Measurements from ENCODE around the gene CPSF4L.
A peak's percentile ranks its signal among the peaks of the same experiment; 100 is the strongest.
"Not testable (repeated sequence)": the region's sequence is repeated elsewhere in the genome, so short reads cannot be mapped to it uniquely, and the experiment has no call there.

CPSF4L gene

GRCh38 chr17:73267648-73268537 lies 6.2 kb upstream of the CPSF4L start:
- DNase-seq = no peak

- DNase-seq = no peak
Observed at GRCh38 chr17:73266796-73267195, 5.1 kb upstream of the CPSF4L start.

- no peak for DNase-seq
Observed at GRCh38 chr17:73265646-73266640, 4.3 kb upstream of the CPSF4L start.

- DNase-seq = not testable (repeated sequence)
Observed at GRCh38 chr17:73264448-73264847, 2.8 kb upstream of the CPSF4L start.

GRCh38 chr17:73262676-73263642 lies 1.3 kb upstream of the CPSF4L start:
- no peak for DNase-seq

GRCh38 chr17:73261952-73262675 lies 434 bp upstream of the CPSF4L start:
- DNase-seq = no peak

- DNase-seq = no peak
Observed at GRCh38 chr17:73257516-73257915, 4.2 kb downstream of the CPSF4L start.

GRCh38 chr17:73256220-73256619 lies 5.5 kb downstream of the CPSF4L start:
- no peak for DNase-seq

- peak; percentile 60 for DNase-seq
Observed at GRCh38 chr17:73255671-73256181, 6.0 kb downstream of the CPSF4L start.

- no peak for DNase-seq
Observed at GRCh38 chr17:73251871-73252270, 9.8 kb downstream of the CPSF4L start.

GRCh38 chr17:73250851-73251640 lies 10.6 kb downstream of the CPSF4L start:
- DNase-seq = no peak

GRCh38 chr17:73249700-73250099 lies 12.0 kb downstream of the CPSF4L start:
- DNase-seq = no peak

- no peak for DNase-seq
Observed at GRCh38 chr17:73248532-73248931, 13.1 kb downstream of the CPSF4L start.

- DNase-seq = no peak
Observed at GRCh38 chr17:73247726-73248125, 14.0 kb downstream of the CPSF4L start.

- DNase-seq = no peak
Observed at GRCh38 chr17:73240561-73240960, 21.1 kb downstream of the CPSF4L start.

GRCh38 chr17:73237714-73238113 lies 24.0 kb downstream of the CPSF4L start:
- DNase-seq = no peak

GRCh38 chr17:73234736-73235135 lies 26.9 kb downstream of the CPSF4L start:
- DNase-seq = no peak

- no peak for DNase-seq
Observed at GRCh38 chr17:73232587-73233373, 28.9 kb downstream of the CPSF4L start.

GRCh38 chr17:73231841-73232586 lies 29.7 kb downstream of the CPSF4L start:
- DNase-seq = peak; percentile 98
